Gastroesophageal sphincter (tissue), 4 donors: ENCODE results near the gene NEDD4L. TPM values are rescaled to one million over a fixed set of nuclear protein-coding genes. Genes with fewer than 3 reads are reported as not detected.

ENCODE experiments used
- ATAC-seq: fragments of 150-250 bp; one replicate; pipeline ENCODE4 v1.9.1; 2016; ENCODE audit warnings: mild to moderate bottlenecking, moderate library complexity
- H3K27ac ChIP-seq, 4 donors: fragments of 200-600 bp; sonication (generic) in 3 of 4; 1 replicate in 3 of 4; 2 replicates in 1 of 4; pipeline ENCODE4 v1.5.1; 2016 to 2019
- H3K27me3 ChIP-seq: fragments of 200-600 bp; sonication (generic); one replicate; pipeline ENCODE4 v1.5.1; 2019
- H3K36me3 ChIP-seq, 2 donors: fragments of 200-600 bp; sonication (generic); one replicate each; pipeline ENCODE4 v1.5.1; 2019; ENCODE audit warnings: control low read depth in 1 of 2
- H3K4me1 ChIP-seq, 3 donors: fragments of 200-600 bp; sonication (generic); 1 replicate in 2 of 3; 2 replicates in 1 of 3; pipeline ENCODE4 v1.5.1; 2016 to 2019; ENCODE audit warnings: control low read depth in 2 of 3
- H3K4me3 ChIP-seq, 2 donors: fragments of 200-600 bp; sonication (generic); one replicate each; pipeline ENCODE4 v1.5.1; 2019; ENCODE audit warnings: mild to moderate bottlenecking in 1 of 2, moderate library complexity in 1 of 2
- H3K9me3 ChIP-seq, 3 donors: fragments of 200-600 bp; sonication (generic); one replicate each; pipeline ENCODE4 v1.5.1; 2017 to 2019; ENCODE audit warnings: control low read depth in 2 of 3
- CTCF ChIP-seq, 4 experiments: fragments of 200-600 bp in 2 of 4; fragments of 450-650 bp in 2 of 4; sonication (generic) in 1 of 4; IDR thresholded peaks; one replicate each; pipeline ENCODE4 v1.5.1; 2017 to 2019; ENCODE audit warnings: antibody characterized with exemption in 4 of 4, mild to moderate bottlenecking in 2 of 4, moderate library complexity in 2 of 4
- EP300 ChIP-seq: sonication (generic); formaldehyde crosslinking; IDR thresholded peaks from one replicate; pipeline ENCODE4 v1.6.1; 2017; ENCODE audit warnings: antibody characterized with exemption, mild to moderate bottlenecking
- POLR2A ChIP-seq, 2 donors: fragments of 450-650 bp; IDR thresholded peaks; one replicate each; pipeline ENCODE4 v1.6.1; 2017; ENCODE audit warnings: antibody characterized with exemption in 2 of 2, mild to moderate bottlenecking in 2 of 2, moderate library complexity in 1 of 2
- POLR2AphosphoS5 ChIP-seq: sonication (generic); formaldehyde crosslinking; IDR thresholded peaks from one replicate; pipeline ENCODE4 v1.6.1; 2017; ENCODE audit warnings: antibody characterized with exemption
- WGBS, 2 donors: methylation state at CpG; one replicate each; pipeline ENCODE4 v1.1.5; 2018; ENCODE audit warnings: low coverage in 1 of 2; 5-methylcytosine and 5-hydroxymethylcytosine counted together
- total RNA-seq, 4 donors: library from RNA; depleted of rRNA; stranded (reverse); fragments of >200 nt; gene quantifications; one replicate each; pipeline ENCODE4 v1.1.0, GENCODE V29; 2016

Gene NEDD4L
- total RNA-seq, 4 donors from 2014 or later = 37.0 to 50.9 (median 43.0) TPM

GRCh38 chr18:58178511-58178910 lies 134.5 kb downstream of the NEDD4L start:
- Histone ChIP-seq H3K27ac (no peak overlapping the region), H3K27me3 (no peaks in the 10 kb centered on the region), H3K4me1 (peaks cover 0 to 30% (median 12%) of the 10 kb centered on the region in 3 donors), H3K4me3 (no peak overlapping the region), H3K36me3 (no peaks in the 10 kb centered on the region), H3K9me3 (no peaks in the 10 kb centered on the region)
- ATAC-seq = no peak
- TF ChIP-seq POLR2A (IDR thresholded peaks at IDR 0.05) = no peak
- TF ChIP-seq EP300 = no peak
- TF ChIP-seq CTCF (IDR thresholded peaks at IDR 0.05) = no peak
- TF ChIP-seq POLR2AphosphoS5 = no peak
- 36 to 42% methylated on average over 8 of the region's 8 CpGs for WGBS, 2 donors

- no peak overlapping the region for H3K27ac ChIP-seq
- H3K27me3 ChIP-seq = no peaks in the 10 kb centered on the region
- no peaks in the 10 kb centered on the region for H3K9me3 ChIP-seq
- no peak overlapping the region for H3K4me3 ChIP-seq
- H3K4me1 ChIP-seq = peaks cover 0 to 33% (median 12%) of the 10 kb centered on the region in 3 donors
- TF ChIP-seq CTCF (IDR thresholded peaks at IDR 0.05) (no peak), EP300 (no peak), POLR2A (IDR thresholded peaks at IDR 0.05) (no peak), POLR2AphosphoS5 (no peak)
- WGBS, 2 donors = 92 to 94% methylated on average over 3 to 16 of the region's 16 CpGs
- ATAC-seq = no peak
- H3K36me3 ChIP-seq = no peaks in the 10 kb centered on the region
These were observed 136.1 kb downstream of the NEDD4L start for GRCh38 chr18:58180172-58180571.

DNA sequence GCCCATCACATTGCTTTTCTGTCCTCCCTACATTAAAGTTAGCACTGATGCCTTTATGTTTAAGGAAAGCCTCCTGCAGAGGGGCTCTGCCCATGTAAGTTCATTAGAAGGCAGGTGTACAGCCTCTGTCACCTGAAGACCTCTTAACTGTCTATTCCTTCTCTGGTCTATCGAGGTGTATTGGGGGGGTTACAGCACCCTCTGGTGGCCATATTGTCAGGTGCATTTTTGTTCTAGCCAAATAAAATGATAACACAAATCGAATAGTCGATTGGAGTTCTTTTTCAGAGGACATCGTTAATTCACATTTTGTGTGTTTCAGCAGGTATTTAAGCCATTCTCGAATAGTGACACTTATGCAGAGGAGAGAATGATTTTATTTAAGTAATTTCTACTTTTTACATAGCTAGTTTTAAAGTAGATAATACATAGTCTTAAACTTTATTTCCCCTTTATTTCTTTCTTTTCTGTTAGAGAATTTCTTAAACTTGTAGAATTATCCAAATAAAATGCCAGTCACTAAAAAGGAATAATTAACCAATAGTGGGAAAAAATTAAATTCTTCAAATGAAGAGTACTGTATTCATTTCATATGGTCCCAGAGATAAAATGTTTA lies 136.8 kb downstream of the NEDD4L start:
- peaks cover 0 to 37% (median 12%) of the 10 kb centered on the region in 3 donors for H3K4me1 ChIP-seq
- no peaks in the 10 kb centered on the region for H3K36me3 ChIP-seq
- H3K9me3 ChIP-seq = no peaks in the 10 kb centered on the region
- TF ChIP-seq POLR2A (IDR thresholded peaks at IDR 0.05) (no peak), POLR2AphosphoS5 (no peak), CTCF (IDR thresholded peaks at IDR 0.05) (peak; percentile 63 to 87 (median 75)), EP300 (no peak)
- no peak overlapping the region for H3K27ac ChIP-seq
- no peak for ATAC-seq
- H3K4me3 ChIP-seq = no peak overlapping the region
- no peaks in the 10 kb centered on the region for H3K27me3 ChIP-seq
- WGBS, 2 donors = 23 to 39% methylated on average over 5 of the region's 5 CpGs

- peaks cover 0 to 41% (median 8%) of the 10 kb centered on the region in 3 donors for H3K4me1 ChIP-seq
- no peak for ATAC-seq
- no peaks in the 10 kb centered on the region for H3K36me3 ChIP-seq
- 79 to 100% methylated on average over 2 of the region's 2 CpGs for WGBS, 2 donors
- no peak for TF ChIP-seq CTCF (IDR thresholded peaks at IDR 0.05)
- no peak for TF ChIP-seq EP300
- no peak for TF ChIP-seq POLR2A (IDR thresholded peaks at IDR 0.05)
- TF ChIP-seq POLR2AphosphoS5 = no peak
- H3K9me3 ChIP-seq = no peaks in the 10 kb centered on the region
- no peak overlapping the region for H3K4me3 ChIP-seq
- H3K27ac ChIP-seq = no peak overlapping the region
- no peaks in the 10 kb centered on the region for H3K27me3 ChIP-seq
These were observed 138.0 kb downstream of the NEDD4L start for GRCh38 chr18:58181988-58182387.

GRCh38 chr18:58183226-58183625 lies 139.2 kb downstream of the NEDD4L start:
- WGBS, 2 donors = 91 to 94% methylated on average over 3 to 4 of the region's 4 CpGs
- Histone ChIP-seq H3K9me3 (no peaks in the 10 kb centered on the region), H3K4me3 (no peak overlapping the region), H3K4me1 (peaks cover 0 to 31% (median under 1%) of the 10 kb centered on the region in 3 donors), H3K36me3 (no peaks in the 10 kb centered on the region), H3K27me3 (no peaks in the 10 kb centered on the region), H3K27ac (no peak overlapping the region)
- no peak for TF ChIP-seq POLR2A (IDR thresholded peaks at IDR 0.05)
- no peak for TF ChIP-seq EP300
- no peak for TF ChIP-seq CTCF (IDR thresholded peaks at IDR 0.05)
- TF ChIP-seq POLR2AphosphoS5 = no peak
- ATAC-seq = no peak
